GM19240 (cell line): ENCODE results near the gene OR5C1.
"Not testable (repeated sequence)": the region's sequence is repeated elsewhere in the genome, so short reads cannot be mapped to it uniquely, and the experiment has no call there.

Experiments used
- DNase-seq: peaks from one replicate; pipeline ENCODE4 v3.0.0; 2011; ENCODE audit warnings: low spot score; ENCODE audit not compliant: insufficient read length

OR5C1 gene

GRCh38 chr9:122810306-122810946, 21.7 kb downstream of the OR5C1 start:
- DNase-seq, result peak; percentile 61

- DNase-seq, result no peak
Observed at GRCh38 chr9:122812736-122813135, 24.0 kb downstream of the OR5C1 start.

GRCh38 chr9:122814545-122814944, 25.8 kb downstream of the OR5C1 start:
- DNase-seq, result no peak

- no peak for DNase-seq
Observed at GRCh38 chr9:122815544-122815943, 26.8 kb downstream of the OR5C1 start.

GRCh38 chr9:122816163-122816867, 27.6 kb downstream of the OR5C1 start:
- DNase-seq, result no peak

GRCh38 chr9:122819326-122819725, 30.6 kb downstream of the OR5C1 start:
- no peak for DNase-seq

GRCh38 chr9:122819791-122820489, 31.2 kb downstream of the OR5C1 start:
- DNase-seq, result no peak

- no peak for DNase-seq
Observed at GRCh38 chr9:122820490-122820845, 31.7 kb downstream of the OR5C1 start.

GRCh38 chr9:122821278-122821943, 32.7 kb downstream of the OR5C1 start:
- no peak for DNase-seq

- no peak for DNase-seq
Observed at GRCh38 chr9:122822056-122822455, 33.3 kb downstream of the OR5C1 start.

GRCh38 chr9:122822938-122823337, 34.2 kb downstream of the OR5C1 start:
- no peak for DNase-seq

GRCh38 chr9:122827761-122828093, 39.0 kb downstream of the OR5C1 start:
- no peak for DNase-seq

- DNase-seq, result not testable (repeated sequence)
Observed at GRCh38 chr9:122828965-122829284, 40.2 kb downstream of the OR5C1 start.

GRCh38 chr9:122832194-122832593, 43.5 kb downstream of the OR5C1 start:
- DNase-seq, result no peak

GRCh38 chr9:122835313-122835731, 46.6 kb downstream of the OR5C1 start:
- DNase-seq, result no peak

GRCh38 chr9:122837266-122837850, 48.6 kb downstream of the OR5C1 start:
- DNase-seq, result no peak

GRCh38 chr9:122838441-122838840, 49.7 kb downstream of the OR5C1 start:
- not testable (repeated sequence) for DNase-seq
